Choroid plexus epithelial cell (primary cell): Measurements from ENCODE around the gene MLLT3.

Experiments
- DNase-seq: peaks from one replicate; pipeline ENCODE4 v3.0.0-alpha.2; 2010; ENCODE audit warnings: low read depth
- H3K4me3 ChIP-seq: 2 replicates; pipeline ENCODE4 v1.5.1; 2011; ENCODE audit warnings: low read depth, mild to moderate bottlenecking, control low read depth, low read length, moderate library complexity
- TF ChIP-seq, protein P1 (sequence below): conservative IDR thresholded peaks from 2 replicates; pipeline ENCODE4 v1.5.1; 2011; ENCODE audit warnings: low read depth, mild to moderate bottlenecking, control low read depth, inconsistent platforms, low read length, moderate library complexity

Gene MLLT3

DNA sequence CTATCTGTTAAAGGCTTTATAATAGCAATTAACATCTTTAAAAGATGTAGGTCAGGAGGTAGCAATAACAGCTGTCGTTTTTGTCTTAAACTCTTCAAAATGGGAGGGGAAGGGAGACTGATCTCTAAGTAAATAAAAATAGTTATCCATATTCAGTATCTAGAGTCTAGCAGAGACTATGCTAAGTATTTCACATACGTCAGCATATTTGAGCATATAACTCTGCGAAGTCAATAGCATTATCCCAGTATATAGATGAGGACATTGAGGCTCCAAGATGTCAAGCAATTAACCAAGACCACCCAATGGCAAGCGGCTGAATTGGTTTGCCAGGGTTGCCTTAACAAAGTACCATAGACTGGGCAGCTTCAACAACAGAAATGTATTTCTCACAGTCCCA lies 316.8 kb downstream of the MLLT3 start:
- H3K4me3 ChIP-seq = no peak overlapping the region
- TF ChIP-seq, protein P1, sequence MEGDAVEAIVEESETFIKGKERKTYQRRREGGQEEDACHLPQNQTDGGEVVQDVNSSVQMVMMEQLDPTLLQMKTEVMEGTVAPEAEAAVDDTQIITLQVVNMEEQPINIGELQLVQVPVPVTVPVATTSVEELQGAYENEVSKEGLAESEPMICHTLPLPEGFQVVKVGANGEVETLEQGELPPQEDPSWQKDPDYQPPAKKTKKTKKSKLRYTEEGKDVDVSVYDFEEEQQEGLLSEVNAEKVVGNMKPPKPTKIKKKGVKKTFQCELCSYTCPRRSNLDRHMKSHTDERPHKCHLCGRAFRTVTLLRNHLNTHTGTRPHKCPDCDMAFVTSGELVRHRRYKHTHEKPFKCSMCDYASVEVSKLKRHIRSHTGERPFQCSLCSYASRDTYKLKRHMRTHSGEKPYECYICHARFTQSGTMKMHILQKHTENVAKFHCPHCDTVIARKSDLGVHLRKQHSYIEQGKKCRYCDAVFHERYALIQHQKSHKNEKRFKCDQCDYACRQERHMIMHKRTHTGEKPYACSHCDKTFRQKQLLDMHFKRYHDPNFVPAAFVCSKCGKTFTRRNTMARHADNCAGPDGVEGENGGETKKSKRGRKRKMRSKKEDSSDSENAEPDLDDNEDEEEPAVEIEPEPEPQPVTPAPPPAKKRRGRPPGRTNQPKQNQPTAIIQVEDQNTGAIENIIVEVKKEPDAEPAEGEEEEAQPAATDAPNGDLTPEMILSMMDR = no peak
- DNase-seq = no peak

DNA sequence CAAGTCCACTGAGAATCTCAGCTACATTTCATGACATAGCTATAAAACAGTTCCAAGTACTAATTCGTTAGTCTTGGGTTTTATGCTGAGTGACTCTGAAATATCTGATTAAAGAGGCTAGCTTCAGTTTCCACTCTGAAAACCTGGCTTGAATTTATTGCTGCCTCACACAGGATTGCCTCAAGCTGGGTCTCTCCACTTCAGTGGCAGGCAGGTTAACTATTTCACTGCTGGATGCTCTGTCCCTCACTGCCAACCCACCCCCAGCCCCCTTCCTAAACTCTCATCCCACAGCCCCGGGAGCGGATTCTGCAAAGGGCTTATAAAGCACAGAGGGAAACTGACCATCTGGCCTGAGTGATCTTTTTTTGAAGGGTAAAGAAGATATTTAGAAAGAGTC lies 318.3 kb downstream of the MLLT3 start:
- no peak overlapping the region for H3K4me3 ChIP-seq
- TF ChIP-seq, protein P1 = no peak
- no peak for DNase-seq

DNA sequence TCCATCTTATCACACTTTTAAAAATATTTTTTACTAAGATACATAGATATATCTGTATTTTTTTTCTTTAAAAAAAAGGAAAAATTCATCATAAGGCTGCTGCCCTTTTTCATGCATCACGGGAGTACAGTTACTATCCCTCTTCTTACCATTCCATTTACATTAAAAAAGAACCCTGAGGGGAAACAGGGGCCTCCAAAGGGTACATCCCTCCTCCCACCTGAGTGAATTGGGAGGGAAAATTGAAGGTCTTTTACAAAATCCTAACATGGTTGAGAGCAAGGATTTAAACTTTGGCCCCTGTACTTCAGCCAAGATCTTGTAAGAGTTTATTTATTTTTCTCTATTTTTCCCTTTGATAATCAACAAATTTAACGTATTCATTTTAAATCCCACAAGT lies 319.2 kb downstream of the MLLT3 start:
- H3K4me3 ChIP-seq = no peak overlapping the region
- TF ChIP-seq, protein P1 = no peak

DNA sequence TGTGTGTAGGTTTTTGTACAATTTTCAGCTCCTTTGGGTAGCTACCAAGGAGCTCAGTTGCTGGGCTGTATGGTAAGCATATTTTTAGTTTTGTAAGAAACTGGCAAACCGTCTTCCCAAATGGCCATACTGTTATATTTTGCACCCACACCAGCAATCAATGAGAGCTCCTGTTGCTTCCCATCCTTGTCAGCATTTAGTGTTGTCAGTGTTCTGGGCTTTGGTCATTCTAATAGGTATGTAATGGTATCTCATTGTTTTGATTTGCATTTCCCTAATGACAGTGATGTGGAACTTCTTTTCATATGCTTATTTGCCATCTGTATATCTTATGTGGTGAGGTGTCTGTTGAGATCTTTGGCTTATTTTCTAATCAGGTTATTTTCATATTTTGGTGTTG lies 320.1 kb downstream of the MLLT3 start:
- TF ChIP-seq, protein P1 = no peak
- H3K4me3 ChIP-seq = no peak overlapping the region
- DNase-seq = no peak

More for the DNA sequence above, 319.2 kb downstream of the MLLT3 start:
- DNase-seq = no peak

DNA sequence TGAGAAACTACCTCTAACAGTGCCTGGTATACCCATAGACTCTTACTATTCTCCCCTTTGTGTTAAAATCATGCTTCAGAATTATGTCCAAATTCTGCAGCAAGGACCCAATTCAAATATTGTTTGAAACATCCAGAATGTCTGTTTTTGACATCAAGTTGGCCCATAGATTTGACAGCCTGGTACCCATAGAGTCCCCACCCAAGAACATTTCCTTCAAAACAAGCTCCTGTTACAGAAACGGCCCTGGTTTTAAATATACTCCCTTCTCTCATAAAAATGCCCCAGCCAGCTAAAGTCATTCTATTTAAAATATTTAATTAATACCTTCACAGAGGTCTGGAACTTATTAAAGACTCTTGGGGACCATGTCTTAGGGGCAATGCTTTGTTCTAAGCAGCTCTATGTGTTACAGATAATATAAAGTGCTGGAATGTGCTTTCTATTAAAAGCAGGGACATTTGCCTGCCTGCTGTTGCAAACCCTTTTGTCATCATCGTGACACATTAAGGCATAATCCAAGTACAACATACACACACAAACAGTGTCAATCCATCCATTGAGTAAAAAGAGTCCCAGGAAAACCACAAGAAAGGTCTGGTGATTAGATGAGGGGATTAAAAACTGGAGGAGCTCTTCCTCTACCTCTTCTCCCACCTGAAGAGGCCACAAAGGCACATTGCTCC lies 321.7 kb downstream of the MLLT3 start:
- no peak overlapping the region for H3K4me3 ChIP-seq
- no peak for DNase-seq
- TF ChIP-seq, protein P1 = no peak

DNA sequence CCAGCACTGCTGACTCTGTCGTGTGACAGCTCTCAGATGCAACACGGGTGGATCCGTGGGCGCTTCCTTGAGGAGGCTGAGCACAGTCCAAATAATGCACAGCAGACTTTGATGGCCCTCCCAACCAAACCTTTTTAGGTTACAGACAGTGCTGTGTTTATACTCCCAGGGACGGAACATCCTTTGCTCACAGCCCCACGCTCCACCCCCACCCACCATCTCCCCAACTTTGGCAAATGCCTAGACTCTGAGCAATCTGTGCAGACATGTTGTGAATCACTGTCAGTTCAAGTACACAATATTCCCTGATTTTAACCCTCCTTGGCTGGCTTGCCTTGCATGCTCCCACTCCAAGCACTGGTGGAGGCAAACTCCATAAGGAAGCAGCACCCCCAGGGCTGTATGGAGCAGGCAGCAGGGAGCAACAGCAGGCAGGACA lies 324.6 kb downstream of the MLLT3 start:
- DNase-seq = peak; percentile 75
- TF ChIP-seq, protein P1 = no peak
- H3K4me3 ChIP-seq = no peak overlapping the region

DNA sequence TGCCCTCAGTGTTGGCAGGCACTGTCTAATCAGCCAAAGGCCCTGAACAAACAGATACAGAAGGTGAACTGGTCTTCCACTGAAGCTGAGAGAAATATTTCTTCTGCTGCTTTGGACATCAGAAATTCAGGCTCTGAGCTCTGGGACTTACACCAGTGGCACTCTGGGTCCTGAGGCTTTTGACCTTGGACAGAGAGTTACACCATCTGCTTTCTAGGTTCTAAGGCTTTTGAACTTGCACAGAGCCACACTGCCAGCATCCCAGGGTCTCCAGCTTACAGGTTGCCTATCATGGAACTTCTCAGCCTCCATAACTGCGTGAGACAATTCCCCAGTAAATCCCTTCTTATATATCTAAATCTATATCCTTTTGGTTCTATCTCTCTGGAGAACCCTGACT lies 326.7 kb downstream of the MLLT3 start:
- TF ChIP-seq, protein P1 = no peak
- no peak for DNase-seq
- H3K4me3 ChIP-seq = no peak overlapping the region
